ENCODE measurements around the gene MED8. TPM values are rescaled to one million over a fixed set of nuclear protein-coding genes. Genes with fewer than 3 reads are reported as not detected.

The MED8 gene
- total and polyA plus RNA-seq, 3 experiments from 2014 or later, result 36.7 to 41.3 (median 40.5) TPM

- H3K9me3 Mint-ChIP-seq, result no peaks in the 10 kb centered on the region
- POLR2A ChIA-PET, result no interaction called here
- H3K27ac Mint-ChIP-seq, result peak overlapping the region in 5 of 8 donors; percentile 1 to 99 (median 95)
- no peaks in the 10 kb centered on the region for H3K36me3 ChIP-seq (ENCODE audit: insufficient read depth, low read length)
- no peak for DNase-seq
- no peak overlapping the region for H3K27ac ChIP-seq (ENCODE audit: low read depth, low read length)
- H3K36me3 Mint-ChIP-seq, result no peaks in the 10 kb centered on the region
- H3K9me3 ChIP-seq (ENCODE audit: low read length), result no peaks in the 10 kb centered on the region
- peaks cover 5 to 10% (median 9%) of the 10 kb centered on the region in 3 donors for H3K4me1 Mint-ChIP-seq
- CTCF ChIA-PET, result no interaction called here
- no peaks in the 10 kb centered on the region for H3K27me3 ChIP-seq (ENCODE audit: insufficient read depth, low read length, poor library complexity, severe bottlenecking)
- peaks cover 4% of the 10 kb centered on the region for H3K4me1 ChIP-seq (ENCODE audit: insufficient read depth, low read length)
- H3K4me3 ChIP-seq (ENCODE audit: low read length), result no peak overlapping the region
- H3K4me3 Mint-ChIP-seq, result no peak overlapping the region
- H3K27me3 Mint-ChIP-seq, result no peaks in the 10 kb centered on the region
Measured at GRCh38 chr1:43352351-43352705, 37.3 kb downstream of the MED8 start.

GRCh38 chr1:43351421-43352350, 37.9 kb downstream of the MED8 start:
- Mint-ChIP-seq H3K27me3 (no peaks in the 10 kb centered on the region), H3K36me3 (no peaks in the 10 kb centered on the region), H3K27ac (peak overlapping the region in 6 of 8 donors; percentile 67 to 99 (median 93)), H3K4me1 (peaks cover 5 to 10% (median 9%) of the 10 kb centered on the region in 3 donors), H3K9me3 (no peaks in the 10 kb centered on the region), H3K4me3 (no peak overlapping the region)
- ChIA-PET POLR2A (no interaction called here), CTCF (no interaction called here)
- H3K36me3 ChIP-seq (ENCODE audit: insufficient read depth, low read length), result no peaks in the 10 kb centered on the region
- peaks cover 4% of the 10 kb centered on the region for H3K4me1 ChIP-seq (ENCODE audit: insufficient read depth, low read length)
- no peak overlapping the region for H3K4me3 ChIP-seq (ENCODE audit: low read length)
- H3K27ac ChIP-seq (ENCODE audit: low read depth, low read length), result no peak overlapping the region
- H3K27me3 ChIP-seq (ENCODE audit: insufficient read depth, low read length, poor library complexity, severe bottlenecking), result no peaks in the 10 kb centered on the region
- no peak for DNase-seq
- H3K9me3 ChIP-seq (ENCODE audit: low read length), result no peaks in the 10 kb centered on the region

DNA sequence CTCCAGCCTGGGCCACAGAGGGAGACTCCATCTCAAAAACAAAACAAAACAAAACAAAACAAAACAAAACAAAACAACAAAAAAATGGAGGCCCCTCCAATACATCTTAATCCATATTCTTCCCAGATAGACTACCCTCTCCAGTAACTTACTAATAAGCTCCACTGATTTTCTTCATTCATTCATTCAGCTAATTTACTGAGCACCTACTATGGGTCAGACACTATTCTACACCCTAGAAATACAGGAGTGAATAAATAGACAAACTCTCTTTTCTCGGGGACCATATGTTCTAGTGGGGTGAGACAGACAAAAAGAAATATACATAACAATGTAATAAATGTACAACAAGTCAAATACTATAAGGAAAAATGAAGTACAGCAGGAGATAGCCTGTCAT, 38.6 kb downstream of the MED8 start:
- ChIA-PET CTCF (no interaction called here), POLR2A (no interaction called here)
- Histone ChIP-seq H3K4me3 (ENCODE audit: low read length) (no peak overlapping the region), H3K27ac (ENCODE audit: low read depth, low read length) (no peak overlapping the region), H3K27me3 (ENCODE audit: insufficient read depth, low read length, poor library complexity, severe bottlenecking) (no peaks in the 10 kb centered on the region), H3K4me1 (ENCODE audit: insufficient read depth, low read length) (peaks cover 4% of the 10 kb centered on the region), H3K9me3 (ENCODE audit: low read length) (no peaks in the 10 kb centered on the region), H3K36me3 (ENCODE audit: insufficient read depth, low read length) (no peaks in the 10 kb centered on the region)
- Mint-ChIP-seq H3K4me1 (peaks cover 5 to 10% (median 9%) of the 10 kb centered on the region in 3 donors), H3K4me3 (peak overlapping the region in 1 of 7 donors; percentile 14), H3K27ac (peak overlapping the region in 7 of 8 donors; percentile 43 to 99 (median 94)), H3K27me3 (no peaks in the 10 kb centered on the region), H3K36me3 (no peaks in the 10 kb centered on the region), H3K9me3 (no peaks in the 10 kb centered on the region)
- DNase-seq, result no peak

GRCh38 chr1:43349594-43350306, 39.9 kb downstream of the MED8 start:
- H3K27ac Mint-ChIP-seq, result peak overlapping the region; percentile 79 to 99 (median 94)
- Histone ChIP-seq H3K36me3 (ENCODE audit: insufficient read depth, low read length) (no peaks in the 10 kb centered on the region), H3K9me3 (ENCODE audit: low read length) (no peaks in the 10 kb centered on the region), H3K27ac (ENCODE audit: low read depth, low read length) (peak overlapping the region; percentile 57), H3K27me3 (ENCODE audit: insufficient read depth, low read length, poor library complexity, severe bottlenecking) (no peaks in the 10 kb centered on the region), H3K4me1 (ENCODE audit: insufficient read depth, low read length) (peaks cover 4% of the 10 kb centered on the region), H3K4me3 (ENCODE audit: low read length) (peak overlapping the region; percentile 29)
- CTCF ChIA-PET, result no interaction called here
- H3K27me3 Mint-ChIP-seq, result no peaks in the 10 kb centered on the region
- peaks cover 5 to 10% (median 9%) of the 10 kb centered on the region in 3 donors for H3K4me1 Mint-ChIP-seq
- peak overlapping the region; percentile 76 to 91 (median 83) for H3K4me3 Mint-ChIP-seq
- H3K36me3 Mint-ChIP-seq, result no peaks in the 10 kb centered on the region
- POLR2A ChIA-PET, result no interaction called here
- DNase-seq, result no peak
- H3K9me3 Mint-ChIP-seq, result no peaks in the 10 kb centered on the region

DNA sequence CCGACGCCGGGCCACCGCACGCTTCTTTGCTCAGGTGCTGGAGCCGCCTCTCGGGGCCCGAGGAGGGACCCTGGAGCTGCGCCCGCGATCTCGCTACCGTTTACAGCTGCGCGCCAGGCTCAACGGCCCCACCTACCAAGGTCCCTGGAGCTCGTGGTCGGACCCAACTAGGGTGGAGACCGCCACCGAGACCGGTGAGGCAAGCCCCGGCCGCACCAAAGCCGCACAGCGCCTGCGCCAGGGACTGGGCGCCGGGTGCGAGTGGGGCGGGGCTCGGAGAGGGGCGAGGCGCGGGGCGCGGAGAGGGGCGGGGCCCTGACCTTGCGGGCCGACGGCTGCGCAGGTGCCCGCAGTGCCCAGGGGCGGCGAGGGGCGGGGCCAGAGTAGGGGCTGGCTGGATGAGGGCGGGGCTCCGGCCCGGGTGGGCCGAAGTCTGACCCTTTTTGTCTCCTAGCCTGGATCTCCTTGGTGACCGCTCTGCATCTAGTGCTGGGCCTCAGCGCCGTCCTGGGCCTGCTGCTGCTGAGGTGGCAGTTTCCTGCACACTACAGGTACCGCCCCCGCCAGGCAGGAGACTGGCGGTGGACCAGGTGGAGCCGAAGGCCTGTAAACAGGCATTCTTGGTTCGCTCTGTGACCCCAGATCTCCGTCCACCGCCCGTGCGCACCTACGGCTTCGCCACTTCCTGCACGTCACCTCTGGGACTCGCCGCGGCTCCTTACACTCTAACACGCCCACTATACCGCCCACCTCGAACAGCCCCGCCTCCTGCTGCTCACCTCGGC, 40.6 kb downstream of the MED8 start:
- Histone ChIP-seq H3K36me3 (ENCODE audit: insufficient read depth, low read length) (no peaks in the 10 kb centered on the region), H3K4me3 (ENCODE audit: low read length) (peak overlapping the region; percentile 29), H3K9me3 (ENCODE audit: low read length) (no peaks in the 10 kb centered on the region), H3K27ac (ENCODE audit: low read depth, low read length) (peak overlapping the region; percentile 57), H3K4me1 (ENCODE audit: insufficient read depth, low read length) (peaks cover 4% of the 10 kb centered on the region), H3K27me3 (ENCODE audit: insufficient read depth, low read length, poor library complexity, severe bottlenecking) (no peaks in the 10 kb centered on the region)
- H3K27me3 Mint-ChIP-seq, result no peaks in the 10 kb centered on the region
- no peaks in the 10 kb centered on the region for H3K9me3 Mint-ChIP-seq
- H3K4me1 Mint-ChIP-seq, result peaks cover 5 to 10% (median 9%) of the 10 kb centered on the region in 3 donors
- DNase-seq, result peak; percentile 68 to 83 (median 73)
- H3K36me3 Mint-ChIP-seq, result no peaks in the 10 kb centered on the region
- ChIA-PET CTCF (no interaction called here), POLR2A (interaction anchor here (1.2 kb wide), 1 partner anchor 10 kb away, joined by 4 read pairs; the partner anchor contains the start of gene CDC20)
- peak overlapping the region; percentile 76 to 91 (median 83) for H3K4me3 Mint-ChIP-seq
- H3K27ac Mint-ChIP-seq, result peak overlapping the region; percentile 79 to 99 (median 94)

DNA sequence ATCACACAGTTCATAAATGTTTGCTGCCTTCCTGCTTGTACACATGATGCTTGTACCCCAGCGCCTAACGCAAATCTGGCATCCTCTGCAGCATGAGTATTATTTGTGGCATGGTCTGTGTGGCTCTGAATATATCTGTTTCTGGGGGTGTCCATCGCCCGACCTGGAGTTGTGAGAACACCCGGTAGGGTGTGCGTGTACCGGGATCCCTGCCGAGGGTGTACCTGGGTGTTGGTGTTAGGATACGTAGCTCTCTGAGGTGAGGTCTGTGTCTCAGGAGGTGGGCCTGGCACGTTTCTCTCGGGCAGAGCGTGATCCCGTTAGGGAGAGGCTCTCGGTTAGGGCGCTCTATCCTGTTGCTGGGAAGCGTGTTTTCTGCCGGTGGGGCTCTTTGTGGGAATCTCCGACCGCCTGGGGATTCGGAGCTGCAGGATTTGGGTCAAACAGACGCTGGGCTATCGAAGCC, 41.2 kb downstream of the MED8 start:
- Histone ChIP-seq H3K36me3 (ENCODE audit: insufficient read depth, low read length) (no peaks in the 10 kb centered on the region), H3K27ac (ENCODE audit: low read depth, low read length) (no peak overlapping the region), H3K27me3 (ENCODE audit: insufficient read depth, low read length, poor library complexity, severe bottlenecking) (no peaks in the 10 kb centered on the region), H3K4me3 (ENCODE audit: low read length) (no peak overlapping the region), H3K9me3 (ENCODE audit: low read length) (no peaks in the 10 kb centered on the region), H3K4me1 (ENCODE audit: insufficient read depth, low read length) (peaks cover 4% of the 10 kb centered on the region)
- DNase-seq, result no peak
- ChIA-PET POLR2A (interaction anchor here (1.2 kb wide), 1 partner anchor 10 kb away, joined by 4 read pairs; the partner anchor contains the start of gene CDC20), CTCF (no interaction called here)
- H3K27ac Mint-ChIP-seq, result peak overlapping the region in 6 of 8 donors; percentile 17 to 91 (median 65)
- H3K36me3 Mint-ChIP-seq, result no peaks in the 10 kb centered on the region
- no peaks in the 10 kb centered on the region for H3K27me3 Mint-ChIP-seq
- H3K4me3 Mint-ChIP-seq, result peak overlapping the region in 6 of 7 donors; percentile 30 to 72 (median 63)
- peaks cover 5 to 10% (median 9%) of the 10 kb centered on the region in 3 donors for H3K4me1 Mint-ChIP-seq
- no peaks in the 10 kb centered on the region for H3K9me3 Mint-ChIP-seq

GRCh38 chr1:43346636-43347035, 43.0 kb downstream of the MED8 start:
- DNase-seq, result no peak
- H3K4me3 Mint-ChIP-seq, result no peak overlapping the region
- peak overlapping the region in 2 of 8 donors; percentile 30 to 91 for H3K27ac Mint-ChIP-seq
- no peaks in the 10 kb centered on the region for H3K36me3 ChIP-seq (ENCODE audit: insufficient read depth, low read length)
- no peaks in the 10 kb centered on the region for H3K9me3 Mint-ChIP-seq
- no peaks in the 10 kb centered on the region for H3K27me3 Mint-ChIP-seq
- ChIA-PET POLR2A (no interaction called here), CTCF (no interaction called here)
- H3K4me1 Mint-ChIP-seq, result peaks cover 5 to 10% (median 9%) of the 10 kb centered on the region in 3 donors
- no peaks in the 10 kb centered on the region for H3K36me3 Mint-ChIP-seq
- H3K9me3 ChIP-seq (ENCODE audit: low read length), result no peaks in the 10 kb centered on the region
- H3K27me3 ChIP-seq (ENCODE audit: insufficient read depth, low read length, poor library complexity, severe bottlenecking), result no peaks in the 10 kb centered on the region
- peaks cover 4% of the 10 kb centered on the region for H3K4me1 ChIP-seq (ENCODE audit: insufficient read depth, low read length)
- no peak overlapping the region for H3K27ac ChIP-seq (ENCODE audit: low read depth, low read length)
- no peak overlapping the region for H3K4me3 ChIP-seq (ENCODE audit: low read length)

Data from CD8-positive, alpha-beta memory T cell (primary cell).